Stimulated activated CD4-positive, alpha-beta T cell treated with anti-CD3 and anti-CD28 coated beads, TNF-alpha, amount 100 ng/mL, for 1 hour (primary cell): ENCODE results near the gene HAND2.

Experiments used
- DNase-seq, 3 donors: peaks; one replicate each; pipeline ENCODE4 v3.0.0-alpha.2; 2020; ENCODE audit warnings: low read depth in 3 of 3, low spot score in 1 of 3

The HAND2 gene

GRCh38 chr4:173503330-173504180 is 26.5 kb downstream of the HAND2 start:
- DNase-seq: no peak

GRCh38 chr4:173502282-173502681 is 27.7 kb downstream of the HAND2 start:
- DNase-seq: no peak

GRCh38 chr4:173501592-173502150 is 28.4 kb downstream of the HAND2 start:
- DNase-seq: no peak

GRCh38 chr4:173500841-173501591 is 29.0 kb downstream of the HAND2 start:
- no peak for DNase-seq

- DNase-seq: no peak
Observed at GRCh38 chr4:173499658-173500535, 30.1 kb downstream of the HAND2 start.

- no peak for DNase-seq
Observed at GRCh38 chr4:173498771-173499170, 31.3 kb downstream of the HAND2 start.

- no peak for DNase-seq
Observed at GRCh38 chr4:173498023-173498422, 32.0 kb downstream of the HAND2 start.

GRCh38 chr4:173494013-173494970 is 35.7 kb downstream of the HAND2 start:
- DNase-seq: peak in 2 of 3 donors; percentile 16 to 18

- DNase-seq: no peak
Observed at GRCh38 chr4:173493041-173493440, 37.0 kb downstream of the HAND2 start.

GRCh38 chr4:173492315-173492714 is 37.7 kb downstream of the HAND2 start:
- no peak for DNase-seq

- DNase-seq: no peak
Observed at GRCh38 chr4:173490817-173491528, 39.1 kb downstream of the HAND2 start.

- no peak for DNase-seq
Observed at GRCh38 chr4:173490256-173490655, 39.8 kb downstream of the HAND2 start.

- DNase-seq: no peak
Observed at GRCh38 chr4:173489514-173489913, 40.5 kb downstream of the HAND2 start.

GRCh38 chr4:173488656-173489055 is 41.4 kb downstream of the HAND2 start:
- no peak for DNase-seq

GRCh38 chr4:173488074-173488473 is 42.0 kb downstream of the HAND2 start:
- DNase-seq: no peak

- no peak for DNase-seq
Observed at GRCh38 chr4:173486714-173487392, 43.2 kb downstream of the HAND2 start.

- DNase-seq: no peak
Observed at GRCh38 chr4:173485164-173485563, 44.9 kb downstream of the HAND2 start.

GRCh38 chr4:173482330-173482931 is 47.6 kb downstream of the HAND2 start:
- no peak for DNase-seq
